ENCODE data around the gene IL21R.
A peak's percentile ranks its signal among the peaks of the same experiment; 100 is the strongest.
"Not testable (repeated sequence)": the region's sequence is repeated elsewhere in the genome, so short reads cannot be mapped to it uniquely, and the experiment has no call there.

The IL21R gene

GRCh38 chr16:27403601-27403992 lies 1.6 kb downstream of the IL21R start:
- no peak for DNase-seq

- DNase-seq = no peak
Measured at GRCh38 chr16:27404163-27404823, 2.3 kb downstream of the IL21R start.

- no peak for DNase-seq
Measured at GRCh38 chr16:27405546-27406451, 3.8 kb downstream of the IL21R start.

- no peak for DNase-seq
Measured at GRCh38 chr16:27406511-27407128, 4.6 kb downstream of the IL21R start.

- DNase-seq = no peak
Measured at GRCh38 chr16:27407133-27407532, 5.2 kb downstream of the IL21R start.

GRCh38 chr16:27408012-27408601 lies 6.1 kb downstream of the IL21R start:
- no peak for DNase-seq

- DNase-seq = no peak
Measured at GRCh38 chr16:27408602-27409031, 6.6 kb downstream of the IL21R start.

GRCh38 chr16:27409958-27410357 lies 8.0 kb downstream of the IL21R start:
- DNase-seq = not testable (repeated sequence)

GRCh38 chr16:27410761-27411160 lies 8.8 kb downstream of the IL21R start:
- DNase-seq = no peak

- DNase-seq = no peak
Measured at GRCh38 chr16:27413956-27414355, 12.0 kb downstream of the IL21R start.

- no peak for DNase-seq
Measured at GRCh38 chr16:27414788-27415431, 12.9 kb downstream of the IL21R start.

GRCh38 chr16:27417047-27417671 lies 15.2 kb downstream of the IL21R start:
- no peak for DNase-seq

GRCh38 chr16:27421961-27422740 lies 20.2 kb downstream of the IL21R start:
- no peak for DNase-seq

- DNase-seq = no peak
Measured at GRCh38 chr16:27424772-27425498, 23.0 kb downstream of the IL21R start.

- no peak for DNase-seq
Measured at GRCh38 chr16:27425961-27426360, 24.0 kb downstream of the IL21R start.

- DNase-seq = peak; percentile 69 to 91
Measured at GRCh38 chr16:27426423-27427408, 24.7 kb downstream of the IL21R start.

GRCh38 chr16:27427538-27427937 lies 25.6 kb downstream of the IL21R start:
- DNase-seq = no peak

GRCh38 chr16:27428026-27428785 lies 26.2 kb downstream of the IL21R start:
- DNase-seq = no peak
